CD4-positive, alpha-beta T cell treated with Interleukin-15 for 1 hour (primary cell): ENCODE measurements around the gene ZNF587.
A peak's percentile ranks its signal among the peaks of the same experiment; 100 is the strongest.
"Not testable (repeated sequence)": the region's sequence is repeated elsewhere in the genome, so short reads cannot be mapped to it uniquely, and the experiment has no call there.

Source experiments
- DNase-seq: peaks from one replicate; pipeline ENCODE4 v3.0.0-alpha.2; 2020

The ZNF587 gene

GRCh38 chr19:57823608-57824007, 26.1 kb upstream of the ZNF587 start:
- DNase-seq, result not testable (repeated sequence)

GRCh38 chr19:57825511-57825910, 24.1 kb upstream of the ZNF587 start:
- DNase-seq, result no peak

- no peak for DNase-seq
Observed at GRCh38 chr19:57829316-57829715, 20.3 kb upstream of the ZNF587 start.

- peak; percentile 28 for DNase-seq
Observed at GRCh38 chr19:57830071-57830602, 19.5 kb upstream of the ZNF587 start, which contains the start of gene ZNF587B. ZNF587B (plus strand) TSS chr19:57830299; CDS start chr19:57830529, 230 bp downstream.

GRCh38 chr19:57836991-57837390, 12.7 kb upstream of the ZNF587 start:
- DNase-seq, result not testable (repeated sequence)

GRCh38 chr19:57838622-57839191, 11.0 kb upstream of the ZNF587 start:
- DNase-seq, result not testable (repeated sequence)

- DNase-seq, result no peak
Observed at GRCh38 chr19:57841122-57841763, 8.4 kb upstream of the ZNF587 start.

GRCh38 chr19:57847164-57847563, 2.5 kb upstream of the ZNF587 start:
- not testable (repeated sequence) for DNase-seq

- DNase-seq, result not testable (repeated sequence)
Observed at GRCh38 chr19:57849162-57849665, 445 bp upstream of the ZNF587 start.

- no peak for DNase-seq
Observed at GRCh38 chr19:57850553-57851017, 926 bp downstream of the ZNF587 start.

GRCh38 chr19:57851812-57852603, 2.3 kb downstream of the ZNF587 start:
- not testable (repeated sequence) for DNase-seq

- DNase-seq, result not testable (repeated sequence)
Observed at GRCh38 chr19:57854117-57854516, 4.5 kb downstream of the ZNF587 start.

- DNase-seq, result not testable (repeated sequence)
Observed at GRCh38 chr19:57862351-57862750, 12.7 kb downstream of the ZNF587 start.

- no peak for DNase-seq
Observed at GRCh38 chr19:57867868-57868492, 18.3 kb downstream of the ZNF587 start.

- DNase-seq, result not testable (repeated sequence)
Observed at GRCh38 chr19:57869655-57870054, 20.0 kb downstream of the ZNF587 start.

- no peak for DNase-seq
Observed at GRCh38 chr19:57870225-57870624, 20.6 kb downstream of the ZNF587 start.

- DNase-seq, result no peak
Observed at GRCh38 chr19:57872450-57872849, 22.8 kb downstream of the ZNF587 start.

GRCh38 chr19:57873883-57874799, 24.5 kb downstream of the ZNF587 start:
- DNase-seq, result not testable (repeated sequence)

- DNase-seq, result no peak
Observed at GRCh38 chr19:57886046-57886445, 36.4 kb downstream of the ZNF587 start.

GRCh38 chr19:57887195-57887941, 37.7 kb downstream of the ZNF587 start:
- DNase-seq, result no peak

- no peak for DNase-seq
Observed at GRCh38 chr19:57888107-57888559, 38.5 kb downstream of the ZNF587 start.
